H1 (cell line): ENCODE results near the gene ZBP1. TPM values are rescaled to one million over a fixed set of nuclear protein-coding genes. Genes with fewer than 3 reads are reported as not detected.

Experiments used
- CTCF ChIA-PET: fragments of 300-600 bp; sonication (Branson Sonifier 250); formaldehyde crosslinking; loops from one replicate; lab custom pipeline; 2021; ENCODE audit not compliant: partially characterized antibody; lab: Charles Lee
- POLR2A ChIA-PET: fragments of 300-600 bp; sonication (Branson Sonifier 250); formaldehyde crosslinking; loops from one replicate; lab custom pipeline; 2021; ENCODE audit warnings: inconsistent platforms; ENCODE audit not compliant: partially characterized antibody; lab: Charles Lee
- DNase-seq, 2 experiments: peaks; one replicate each; pipeline versions ENCODE4 v3.0.0 to v3.0.0-alpha.2; 2010 to 2022; ENCODE audit warnings: low spot score in 2 of 2, low read depth in 1 of 2, mixed read lengths in 1 of 2
- FAIRE-seq: peaks from 2 replicates; lab custom pipeline; 2011; peaks lifted over from hg19 to GRCh38; lab: Jason Lieb, UNC
- H2AFZ ChIP-seq: 2 replicates; pipeline ENCODE4 v1.8.1; 2012; ENCODE audit warnings: low read length, inconsistent platforms
- H2AK5ac ChIP-seq: 2 replicates; pipeline ENCODE4 v1.6.1; 2013; ENCODE audit warnings: low read depth, low read length
- H2BK120ac ChIP-seq: replicated peaks from 2 replicates; pipeline ENCODE3; 2013; ENCODE audit warnings: low read depth, low read length, inconsistent platforms
- H2BK12ac ChIP-seq: 2 replicates; pipeline ENCODE4 v1.6.1; 2013; ENCODE audit warnings: low read depth, low read length
- H2BK15ac ChIP-seq: 2 replicates; pipeline ENCODE4 v1.6.1; 2013; ENCODE audit warnings: low read length
- H2BK20ac ChIP-seq: 2 replicates; pipeline ENCODE4 v1.6.1; 2013; ENCODE audit warnings: low read length
- H2BK5ac ChIP-seq: 2 replicates; pipeline ENCODE4 v1.6.1; 2013; ENCODE audit warnings: low read depth, low read length
- H3K14ac ChIP-seq: 2 replicates; pipeline ENCODE4 v1.6.1; 2013; ENCODE audit warnings: inconsistent platforms; ENCODE audit not compliant: insufficient read length
- H3K18ac ChIP-seq: 2 replicates; pipeline ENCODE4 v1.6.1; 2013; ENCODE audit warnings: low read length; ENCODE audit errors: extremely low read depth
- H3K23ac ChIP-seq: 2 replicates; pipeline ENCODE4 v1.6.1; 2013; ENCODE audit warnings: inconsistent platforms; ENCODE audit not compliant: insufficient read length
- H3K23me2 ChIP-seq: 2 replicates; pipeline ENCODE4 v1.6.1; 2013; ENCODE audit warnings: low read depth, low read length
- H3K27ac ChIP-seq: 2 replicates; pipeline ENCODE4 v1.6.1; 2011; ENCODE audit warnings: low read depth, low read length, inconsistent platforms
- H3K27me3 ChIP-seq, 4 experiments: replicated peaks in 1 of 4; 1 replicate in 1 of 4; 2 replicates in 3 of 4; pipeline versions ENCODE4 v1.6.1 to v1.8.1; 2011 to 2013; ENCODE audit warnings: low read length in 3 of 4, mild to moderate bottlenecking in 3 of 4, inconsistent platforms in 2 of 4, mixed read lengths in 2 of 4, moderate library complexity in 1 of 4; ENCODE audit not compliant: control insufficient read depth in 3 of 4, insufficient read depth in 3 of 4; ENCODE audit errors: extremely low read depth in 1 of 4
- H3K36me3 ChIP-seq, 4 experiments: 2 replicates each; pipeline versions ENCODE4 v1.6.1 to v1.8.1; 2011 to 2013; ENCODE audit warnings: mild to moderate bottlenecking in 4 of 4, low read length in 3 of 4, moderate library complexity in 2 of 4, control low read depth in 1 of 4, inconsistent platforms in 1 of 4; ENCODE audit not compliant: insufficient read depth in 4 of 4, control insufficient read depth in 2 of 4
- H3K4ac ChIP-seq: replicated peaks from 2 replicates; pipeline ENCODE3; 2013; ENCODE audit warnings: low read length, low read depth, mixed read lengths, inconsistent platforms; ENCODE audit not compliant: insufficient read length
- H3K4me1 ChIP-seq, 4 experiments: replicated peaks in 1 of 4; 1 replicate in 1 of 4; 2 replicates in 3 of 4; pipeline versions ENCODE4 v1.6.1 to v1.8.1; 2011 to 2013; ENCODE audit warnings: low read length in 3 of 4, inconsistent platforms in 2 of 4, mixed read lengths in 1 of 4; ENCODE audit not compliant: insufficient read depth in 4 of 4, control insufficient read depth in 3 of 4
- H3K4me2 ChIP-seq, 2 experiments: 2 replicates each; pipeline versions ENCODE4 v1.6.1 to v1.8.1; 2011 to 2013; ENCODE audit warnings: low read depth in 2 of 2, low read length in 2 of 2, control low read depth in 1 of 2, inconsistent platforms in 1 of 2, mild to moderate bottlenecking in 1 of 2; ENCODE audit not compliant: insufficient read depth in 1 of 2
- H3K4me3 ChIP-seq, 4 experiments: fragments of 200-600, 300-600 bp in 1 of 4; sonication (generic), shearing (Covaris generic), sonication (Bioruptor Twin) in 1 of 4; 2 replicates each; pipeline versions ENCODE4 v1.5.1 to v1.8.1; 2011 to 2016; ENCODE audit warnings: low read length in 4 of 4, low read depth in 3 of 4, control low read depth in 2 of 4, inconsistent platforms in 2 of 4, mild to moderate bottlenecking in 2 of 4, mixed read lengths in 1 of 4, moderate library complexity in 1 of 4; ENCODE audit not compliant: insufficient read depth in 2 of 4; ENCODE audit errors: extremely low read depth in 1 of 4
- H3K56ac ChIP-seq: replicated peaks from 2 replicates; pipeline ENCODE3; 2013; ENCODE audit warnings: low read depth, mild to moderate bottlenecking, mixed read lengths, low read length, inconsistent platforms; ENCODE audit not compliant: insufficient read length
- H3K79me1 ChIP-seq: 2 replicates; pipeline ENCODE4 v1.6.1; 2013; ENCODE audit warnings: low read depth, low read length, control low read depth
- H3K79me2 ChIP-seq, 2 experiments: 2 replicates each; pipeline versions ENCODE4 v1.6.1 to v1.8.1; 2012 to 2013; ENCODE audit warnings: low read length in 2 of 2, mild to moderate bottlenecking in 2 of 2, inconsistent platforms in 1 of 2; ENCODE audit not compliant: insufficient read depth in 2 of 2, control insufficient read depth in 1 of 2
- H3K9ac ChIP-seq, 4 experiments: replicated peaks in 1 of 4; 1 replicate in 1 of 4; 2 replicates in 3 of 4; pipeline versions ENCODE4 v1.6.1 to v1.8.1; 2011 to 2013; ENCODE audit warnings: low read depth in 3 of 4, low read length in 3 of 4, control low read depth in 2 of 4, mild to moderate bottlenecking in 2 of 4, moderate library complexity in 2 of 4, inconsistent platforms in 1 of 4; ENCODE audit errors: extremely low read depth in 1 of 4
- H3K9me3 ChIP-seq, 2 experiments: 2 replicates each; pipeline versions ENCODE4 v1.6.1 to v1.8.1; 2012 to 2013; ENCODE audit warnings: mild to moderate bottlenecking in 2 of 2, moderate library complexity in 2 of 2, control low read depth in 1 of 2, inconsistent platforms in 1 of 2, low read depth in 1 of 2, low read length in 1 of 2, mixed read lengths in 1 of 2; ENCODE audit not compliant: insufficient read depth in 2 of 2
- H4K20me1 ChIP-seq, 2 experiments: replicated peaks in 1 of 2; 2 replicates each; pipeline versions ENCODE3 to v1.8.1; 2011 to 2013; ENCODE audit warnings: inconsistent platforms in 2 of 2, low read length in 2 of 2, mild to moderate bottlenecking in 1 of 2; ENCODE audit not compliant: insufficient read depth in 2 of 2, control insufficient read depth in 1 of 2
- H4K5ac ChIP-seq: 2 replicates; pipeline ENCODE4 v1.6.1; 2013; ENCODE audit warnings: low read length, low read depth, mixed read lengths, inconsistent platforms; ENCODE audit not compliant: insufficient read length
- H4K8ac ChIP-seq: 2 replicates; pipeline ENCODE4 v1.8.0; 2013; ENCODE audit warnings: mild to moderate bottlenecking, moderate library complexity, low read length, inconsistent platforms; ENCODE audit not compliant: insufficient read depth; ENCODE audit errors: extremely low read depth
- H4K91ac ChIP-seq: replicated peaks from 2 replicates; pipeline ENCODE3; 2013; ENCODE audit warnings: low read length, mixed read lengths, inconsistent platforms; ENCODE audit not compliant: insufficient read length
- ASH2L ChIP-seq: fragments of 200-600, 300-600 bp; sonication (generic); IDR thresholded peaks from one replicate; pipeline ENCODE4 v1.7.1; 2017; ENCODE audit warnings: low read length
- BACH1 ChIP-seq: IDR thresholded peaks from 2 replicates; pipeline ENCODE4 v1.6.1; 2012; ENCODE audit warnings: low read length, improper control_type of control experiment
- BRCA1 ChIP-seq: IDR thresholded peaks from 2 replicates; pipeline ENCODE4 v1.6.1; 2012; ENCODE audit warnings: low read depth, low read length, improper control_type of control experiment
- CBX8 ChIP-seq: fragments of 300-800, 300-1000 bp; sonication (generic); IDR thresholded peaks from 2 replicates; pipeline ENCODE4 v1.7.1; 2016; ENCODE audit warnings: low read depth, low read length, borderline replicate concordance
- CHD2 ChIP-seq: IDR thresholded peaks from 2 replicates; pipeline ENCODE4 v1.6.1; 2012; ENCODE audit warnings: low read length, improper control_type of control experiment
- EGR1 ChIP-seq: IDR thresholded peaks from 2 replicates; pipeline ENCODE4 v1.6.1; 2011; ENCODE audit warnings: low read depth, low read length, borderline replicate concordance
- EP300 ChIP-seq, 2 experiments: IDR thresholded peaks; 1 replicate in 1 of 2; 2 replicates in 1 of 2; pipeline ENCODE4 v1.6.1; 2011 to 2012; ENCODE audit warnings: low read depth in 2 of 2, low read length in 2 of 2, mild to moderate bottlenecking in 2 of 2, borderline replicate concordance in 1 of 2, inconsistent platforms in 1 of 2, moderate library complexity in 1 of 2
- KDM4A ChIP-seq: IDR thresholded peaks from one replicate; pipeline ENCODE4 v1.7.1; 2012; ENCODE audit warnings: low read depth, mild to moderate bottlenecking, moderate library complexity, low read length, inconsistent platforms; ENCODE audit not compliant: severe bottlenecking
- NRF1 ChIP-seq: IDR thresholded peaks from 2 replicates; pipeline ENCODE4 v1.6.1; 2011; ENCODE audit warnings: mild to moderate bottlenecking, low read depth, low read length, improper control_type of control experiment
- POU5F1 ChIP-seq: IDR thresholded peaks from 2 replicates; pipeline ENCODE4 v1.6.1; 2011; ENCODE audit warnings: low read depth, mild to moderate bottlenecking, low read length, moderate library complexity
- SIX5 ChIP-seq: IDR thresholded peaks from 2 replicates; pipeline ENCODE4 v1.6.1; 2011; ENCODE audit warnings: mild to moderate bottlenecking, low read depth, low read length
- SRF ChIP-seq: IDR thresholded peaks from 2 replicates; pipeline ENCODE4 v1.6.1; 2011; ENCODE audit warnings: mild to moderate bottlenecking, low read depth, low read length, moderate library complexity
- SUZ12 ChIP-seq: fragments of 200-600 bp; sonication (generic); IDR thresholded peaks from 2 replicates; pipeline ENCODE4 v1.6.1; 2012; ENCODE audit warnings: mild to moderate bottlenecking, inconsistent platforms, low read length, moderate library complexity, mixed read lengths
- TAF7 ChIP-seq: optimal IDR thresholded peaks from 2 replicates; pipeline ENCODE3; 2011; ENCODE audit warnings: low read depth, mild to moderate bottlenecking, inconsistent platforms, low read length, moderate library complexity, borderline replicate concordance
- TBP ChIP-seq: IDR thresholded peaks from 2 replicates; pipeline ENCODE4 v1.6.1; 2011; ENCODE audit warnings: low read depth, low read length, improper control_type of control experiment
- TEAD4 ChIP-seq: IDR thresholded peaks from 2 replicates; pipeline ENCODE4 v1.6.1; 2012; ENCODE audit warnings: low read depth, low read length, inconsistent platforms, mixed read lengths
- WGBS, 2 experiments: shearing (Covaris generic) in 1 of 2; methylation state at CpG; one replicate each; pipeline versions ENCODE4 v1.1.6 to v1.1.7; 2013 to 2015; ENCODE audit warnings: low lambda C conversion rate in 2 of 2, mixed read lengths in 2 of 2, inconsistent platforms in 1 of 2, low coverage in 1 of 2, missing lambda C conversion rate in 1 of 2; ENCODE audit not compliant: insufficient replicate concordance in 2 of 2, insufficient coverage in 1 of 2, insufficient read length in 1 of 2; ENCODE audit errors: extremely low coverage in 1 of 2, missing lambda C conversion rate in 1 of 2; 5-methylcytosine and 5-hydroxymethylcytosine counted together
- polyA plus RNA-seq, 7 experiments: library from polyadenylated mRNA; depleted of rRNA in 3 of 7; stranded (reverse) in 5 of 7; unstranded in 2 of 7; fragments of >200 nt in 5 of 7; fragments of 200-250 nt in 2 of 7; gene quantifications; 1 replicate in 5 of 7; 2 replicates in 1 of 7; 4 replicates in 1 of 7; pipeline versions ENCODE4 v1.2.1 to v1.2.3, GENCODE V29; 2011 to 2013; ENCODE audit warnings: missing spikeins in 2 of 7, mixed read lengths in 2 of 7
- total RNA-seq: library from RNA; stranded (reverse); fragmentation: NEBNext Ultra II Directional; extraction: Animal tissue kit (Norgen Biotek cat#: 25700); gene quantifications from 2 replicates; pipeline ENCODE4 v1.2.1, GENCODE V29; 2021

The ZBP1 gene
- total and polyA plus RNA-seq, 2 of the 8 experiments (the other 6 are each of a cell fraction or from before 2014, with no cell fraction given): not detected

- POLR2A ChIA-PET: no interaction called here
- Histone ChIP-seq H3K79me2 (no peaks in the 10 kb centered on the region), H3K27ac (no peak overlapping the region), H3K23ac (no peak overlapping the region), H3K9me3 (no peaks in the 10 kb centered on the region), H3K4me3 (no peak overlapping the region), H2AFZ (no peak overlapping the region), H2BK20ac (no peak overlapping the region), H3K14ac (no peak overlapping the region), H3K4me2 (no peak overlapping the region), H3K36me3 (no peaks in the 10 kb centered on the region), H3K56ac (no peak overlapping the region), H3K18ac (no peak overlapping the region), H3K4me1 (no peaks in the 10 kb centered on the region; a peak in 3 of 7 replicates), H2BK5ac (no peak overlapping the region), H2BK12ac (no peak overlapping the region), H2BK15ac (no peak overlapping the region), H4K8ac (peak overlapping the region; percentile 51; the same call in 1 of the 2 replicates), H3K9ac (no peak overlapping the region), H4K91ac (no peak overlapping the region), H3K4ac (no peak overlapping the region), H2AK5ac (no peak overlapping the region), H4K20me1 (no peaks in the 10 kb centered on the region), H2BK120ac (no peak overlapping the region), H4K5ac (no peak overlapping the region), H3K23me2 (no peaks in the 10 kb centered on the region), H3K79me1 (no peaks in the 10 kb centered on the region), H3K27me3 (no peaks in the 10 kb centered on the region)
- WGBS, 2 experiments: 97% methylated on average over 2 of the region's 2 CpGs; no CpG with 5 or more reads in 1 of the 2 experiments
- FAIRE-seq (no peak), DNase-seq (no peak)
- CTCF ChIA-PET: interaction anchor here (0.8 to 3.2 kb wide), 11 partner anchors 9 to 608 kb away, joined by 3 to 25 read pairs (median 5); partner anchors contain the start of gene ZBP1
- TF ChIP-seq EP300 (IDR thresholded peaks at IDR 0.05; ENCODE audit: borderline replicate concordance in 1 of 2, low read depth in 2 of 2, low read length in 2 of 2) (no peak), SUZ12 (no peak), BRCA1 (no peak), TAF7 (no peak), CBX8 (no peak), TEAD4 (no peak), CHD2 (no peak), SIX5 (no peak), KDM4A (no peak), EGR1 (no peak), NRF1 (no peak), ASH2L (no peak), TBP (no peak), BACH1 (no peak), SRF (no peak), POU5F1 (no peak)
Measured at GRCh38 chr20:57601211-57601570, 19.0 kb downstream of the ZBP1 start.
